Thymus (tissue), 11 donors: Measurements from ENCODE around the gene KCTD18. TPM values are rescaled to one million over a fixed set of nuclear protein-coding genes. Genes with fewer than 3 reads are reported as not detected.

Source experiments
- DNase-seq, 9 donors: peaks; one replicate each; pipeline ENCODE4 v3.0.0-alpha.2; 2013; ENCODE audit warnings: low spot score in 9 of 9, low read depth in 6 of 9, missing footprints in 1 of 9
- H3K27ac ChIP-seq, 2 donors: one replicate each; pipeline ENCODE4 v1.5.1; 2013; ENCODE audit warnings: control low read depth in 1 of 2, low read depth in 1 of 2, low read length in 1 of 2, mild to moderate bottlenecking in 1 of 2, moderate library complexity in 1 of 2
- H3K27me3 ChIP-seq, 2 donors: one replicate each; pipeline ENCODE4 v1.5.1; 2013; ENCODE audit warnings: low read length in 1 of 2; ENCODE audit not compliant: control insufficient read depth in 2 of 2, insufficient read depth in 1 of 2
- H3K36me3 ChIP-seq, 2 donors: one replicate each; pipeline ENCODE4 v1.5.1; 2013; ENCODE audit warnings: low read length in 1 of 2, mild to moderate bottlenecking in 1 of 2, moderate library complexity in 1 of 2; ENCODE audit not compliant: control insufficient read depth in 2 of 2, insufficient read depth in 2 of 2
- H3K4me1 ChIP-seq, 2 donors: one replicate each; pipeline ENCODE4 v1.5.1; 2013; ENCODE audit warnings: low read length in 2 of 2; ENCODE audit not compliant: control insufficient read depth in 2 of 2, insufficient read depth in 2 of 2
- H3K4me3 ChIP-seq, 2 donors: one replicate each; pipeline ENCODE4 v1.5.1; 2013; ENCODE audit warnings: low read length in 2 of 2, control low read depth in 1 of 2, mild to moderate bottlenecking in 1 of 2
- H3K9me3 ChIP-seq, 2 donors: one replicate each; pipeline ENCODE4 v1.5.1; 2013; ENCODE audit warnings: low read length in 1 of 2, mild to moderate bottlenecking in 1 of 2; ENCODE audit not compliant: control insufficient read depth in 2 of 2, insufficient read depth in 1 of 2
- WGBS: extraction: QIAGEN DNeasy Blood & Tissue Kit; methylation state at CpG from one replicate; pipeline ENCODE4 v1.1.7; 2013; 5-methylcytosine and 5-hydroxymethylcytosine counted together
- polyA plus RNA-seq: library from polyadenylated mRNA; stranded (reverse); fragments of 200-250 nt; gene quantifications from one replicate; pipeline ENCODE4 v1.2.3, GENCODE V29; 2013
- total RNA-seq: library from RNA; stranded (reverse); fragments of 120-200 nt; gene quantifications from one replicate; pipeline ENCODE4 v1.2.4, GENCODE V29; 2013
- donor health status: healthy.

The KCTD18 gene
- total and polyA plus RNA-seq, 2 donors = 13.9 to 19.2 TPM

DNA sequence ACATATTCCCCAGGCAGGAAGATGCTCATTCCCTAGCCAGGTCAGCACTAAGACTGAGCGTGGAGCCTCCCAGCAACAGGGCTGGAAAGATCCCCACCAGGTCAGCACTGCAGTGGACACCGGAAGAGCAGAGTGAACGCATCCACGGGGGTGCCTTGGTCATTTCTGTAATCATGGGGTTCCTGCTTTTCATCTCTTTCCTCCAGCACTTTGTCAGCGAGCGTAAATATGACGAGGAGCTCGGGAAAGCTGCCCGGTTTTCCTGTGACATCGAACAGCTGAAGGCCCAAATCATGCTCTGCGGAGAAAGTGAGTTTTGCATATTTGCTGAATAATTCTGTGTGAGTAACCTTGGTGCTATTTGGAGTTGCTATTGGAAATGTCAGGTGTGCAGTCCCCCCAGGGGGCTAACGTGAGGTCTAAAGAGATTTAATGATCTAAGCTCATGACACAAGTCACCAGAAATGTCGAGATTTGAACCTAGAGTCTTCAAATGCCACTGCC lies 40.1 kb downstream of the KCTD18 start:
- Histone ChIP-seq H3K4me1 (peaks cover 22 to 52% of the 10 kb centered on the region in 2 donors), H3K9me3 (peaks cover 0 to 2% of the 10 kb centered on the region in 2 donors), H3K4me3 (no peak overlapping the region), H3K27me3 (no peaks in the 10 kb centered on the region), H3K27ac (no peak overlapping the region), H3K36me3 (peaks cover 0 to 3% of the 10 kb centered on the region in 2 donors)
- no peak for DNase-seq
- WGBS = 96% methylated on average over 13 of the region's 13 CpGs

- Histone ChIP-seq H3K4me3 (no peak overlapping the region), H3K27ac (peak overlapping the region; percentile 79 to 92), H3K36me3 (peaks cover 0 to 3% of the 10 kb centered on the region in 2 donors), H3K9me3 (peaks cover 0 to 2% of the 10 kb centered on the region in 2 donors), H3K27me3 (no peaks in the 10 kb centered on the region), H3K4me1 (peaks cover 22 to 55% of the 10 kb centered on the region in 2 donors)
- peak in 7 of 9 donors; percentile 52 to 93 (median 78) for DNase-seq
- 77% methylated on average over 8 of the region's 8 CpGs for WGBS
These were observed 41.8 kb downstream of the KCTD18 start for GRCh38 chr2:200467806-200468681.

DNA sequence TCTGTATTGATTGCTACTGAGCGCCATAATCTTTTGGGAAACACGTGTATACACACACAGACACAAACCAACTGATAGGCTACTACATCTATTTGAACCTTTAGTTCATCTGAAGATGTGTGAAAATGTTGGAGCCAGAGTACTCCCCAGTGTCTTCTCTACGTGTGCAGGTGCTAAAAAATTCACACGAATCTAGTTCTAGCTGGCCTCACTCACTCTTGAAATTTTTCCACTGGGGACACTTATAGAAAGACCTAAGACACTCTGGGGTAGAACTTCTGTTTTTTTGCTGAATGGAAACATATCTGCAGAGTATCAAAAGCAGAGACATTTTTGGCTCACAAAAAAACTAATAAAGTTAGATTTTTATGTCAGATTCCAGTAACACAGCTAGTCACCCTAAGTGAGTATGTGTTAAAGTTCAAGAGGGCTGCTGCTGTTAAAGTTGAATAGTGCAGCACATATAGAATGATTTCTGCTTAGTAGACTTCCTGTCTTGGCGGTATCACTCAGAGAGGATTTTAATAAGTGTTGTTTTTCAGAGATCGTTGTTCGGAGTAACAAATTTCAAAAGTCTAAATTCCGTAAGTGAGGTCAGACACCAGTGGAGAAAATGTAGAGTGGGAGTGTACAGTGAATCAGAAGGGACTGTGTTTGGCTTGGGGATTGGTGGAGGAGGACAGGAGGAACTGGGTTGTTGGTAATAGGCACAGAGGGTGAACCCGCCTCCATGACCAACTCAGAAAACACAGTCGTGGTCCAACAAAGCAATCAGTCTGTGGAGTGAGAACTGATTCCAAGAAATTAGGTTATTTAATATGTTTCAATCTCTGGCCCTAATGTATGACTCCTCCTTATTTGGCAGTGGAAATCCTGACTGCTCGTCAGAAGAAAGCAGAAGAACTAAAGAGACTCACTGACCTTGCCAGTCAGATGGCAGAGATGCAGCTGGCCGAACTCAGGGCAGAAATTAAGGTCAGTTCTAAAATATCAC lies 43.1 kb downstream of the KCTD18 start:
- H3K36me3 ChIP-seq = peaks cover 0 to 3% of the 10 kb centered on the region in 2 donors
- peak in 2 of 9 donors; percentile 34 to 69 for DNase-seq
- WGBS = 87% methylated on average over 12 of the region's 12 CpGs
- H3K4me1 ChIP-seq = peaks cover 22 to 55% of the 10 kb centered on the region in 2 donors
- H3K27ac ChIP-seq = peak overlapping the region; percentile 75 to 92
- peaks cover 0 to 2% of the 10 kb centered on the region in 2 donors for H3K9me3 ChIP-seq
- H3K4me3 ChIP-seq = no peak overlapping the region
- H3K27me3 ChIP-seq = no peaks in the 10 kb centered on the region

GRCh38 chr2:200463452-200463851 lies 46.4 kb downstream of the KCTD18 start:
- WGBS = 62% methylated on average over 2 of the region's 2 CpGs
- Histone ChIP-seq H3K36me3 (no peaks in the 10 kb centered on the region), H3K27me3 (no peaks in the 10 kb centered on the region), H3K9me3 (peaks cover 0 to 2% of the 10 kb centered on the region in 2 donors), H3K27ac (peak overlapping the region in 1 of 2 donors; percentile 82), H3K4me1 (peaks cover 21 to 34% of the 10 kb centered on the region in 2 donors), H3K4me3 (no peak overlapping the region)
- peak in 2 of 9 donors; percentile 42 to 69 for DNase-seq

GRCh38 chr2:200461846-200462710 lies 47.8 kb downstream of the KCTD18 start:
- Histone ChIP-seq H3K4me1 (peaks cover 10 to 20% of the 10 kb centered on the region in 2 donors), H3K36me3 (no peaks in the 10 kb centered on the region), H3K27me3 (no peaks in the 10 kb centered on the region), H3K4me3 (no peak overlapping the region), H3K9me3 (no peaks in the 10 kb centered on the region), H3K27ac (no peak overlapping the region)
- WGBS = over 99% methylated on average over 2 of the region's 2 CpGs
- no peak for DNase-seq

GRCh38 chr2:200459101-200459500 lies 50.8 kb downstream of the KCTD18 start:
- peaks cover 0 to 14% of the 10 kb centered on the region in 2 donors for H3K4me1 ChIP-seq
- no peaks in the 10 kb centered on the region for H3K9me3 ChIP-seq
- no peak overlapping the region for H3K4me3 ChIP-seq
- no peak for DNase-seq
- H3K36me3 ChIP-seq = no peaks in the 10 kb centered on the region
- 97% methylated on average over 3 of the region's 3 CpGs for WGBS
- H3K27ac ChIP-seq = no peak overlapping the region
- H3K27me3 ChIP-seq = no peaks in the 10 kb centered on the region

DNA sequence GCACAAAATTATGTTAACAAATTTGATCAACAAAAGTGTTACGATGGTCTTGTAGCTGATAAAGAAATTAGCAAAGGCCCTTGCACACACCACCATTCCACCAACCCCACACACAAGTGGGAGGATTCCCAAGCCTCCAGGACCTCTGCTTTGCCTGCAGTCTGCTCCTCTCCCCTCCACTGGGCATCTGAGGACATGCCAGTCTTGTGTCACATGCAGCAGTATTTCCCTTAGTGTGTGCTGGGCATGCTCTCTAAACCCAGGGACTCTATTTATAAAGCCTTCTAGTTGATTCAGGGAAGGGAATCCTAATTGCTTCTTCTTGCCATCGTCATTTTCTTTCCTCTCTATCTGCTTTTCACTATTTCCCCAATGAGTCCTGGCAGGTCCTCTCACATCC lies 53.3 kb downstream of the KCTD18 start:
- Histone ChIP-seq H3K27ac (no peak overlapping the region), H3K27me3 (no peaks in the 10 kb centered on the region), H3K4me1 (peaks cover 0 to 11% of the 10 kb centered on the region in 2 donors), H3K9me3 (no peaks in the 10 kb centered on the region), H3K4me3 (no peak overlapping the region), H3K36me3 (no peaks in the 10 kb centered on the region)
- WGBS = 96% methylated on average over 2 of the region's 2 CpGs
- DNase-seq = no peak

GRCh38 chr2:200455958-200456421 lies 53.9 kb downstream of the KCTD18 start:
- Histone ChIP-seq H3K36me3 (no peaks in the 10 kb centered on the region), H3K4me1 (peaks cover 0 to 11% of the 10 kb centered on the region in 2 donors), H3K27ac (peak overlapping the region in 1 of 2 donors; percentile 19), H3K4me3 (no peak overlapping the region), H3K27me3 (no peaks in the 10 kb centered on the region), H3K9me3 (no peaks in the 10 kb centered on the region)
- peak in 1 of 9 donors; percentile 33 for DNase-seq
- 81% methylated on average over 4 of the region's 4 CpGs for WGBS
